ENCODE results near the gene ATAD1.

DNA sequence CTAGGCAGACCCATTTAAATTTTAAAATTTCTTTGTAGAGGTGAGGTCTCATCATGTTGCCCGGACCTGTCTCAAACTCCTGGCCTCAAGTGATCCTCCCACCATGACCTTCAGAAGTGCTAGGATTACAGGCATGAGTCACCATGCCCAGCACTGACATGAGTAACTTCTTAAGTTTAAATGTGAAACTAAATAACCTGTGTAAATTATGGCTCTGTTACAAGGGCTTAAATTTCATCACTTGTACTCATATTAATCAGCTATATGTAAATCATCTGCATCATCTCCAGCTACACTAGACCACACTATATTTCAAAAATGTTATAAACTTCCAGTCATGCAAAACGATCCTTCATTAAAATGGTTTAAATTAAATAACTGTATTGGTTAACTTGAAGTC, 56.1 kb downstream of the ATAD1 start:
- TF ChIP-seq, protein P1, sequence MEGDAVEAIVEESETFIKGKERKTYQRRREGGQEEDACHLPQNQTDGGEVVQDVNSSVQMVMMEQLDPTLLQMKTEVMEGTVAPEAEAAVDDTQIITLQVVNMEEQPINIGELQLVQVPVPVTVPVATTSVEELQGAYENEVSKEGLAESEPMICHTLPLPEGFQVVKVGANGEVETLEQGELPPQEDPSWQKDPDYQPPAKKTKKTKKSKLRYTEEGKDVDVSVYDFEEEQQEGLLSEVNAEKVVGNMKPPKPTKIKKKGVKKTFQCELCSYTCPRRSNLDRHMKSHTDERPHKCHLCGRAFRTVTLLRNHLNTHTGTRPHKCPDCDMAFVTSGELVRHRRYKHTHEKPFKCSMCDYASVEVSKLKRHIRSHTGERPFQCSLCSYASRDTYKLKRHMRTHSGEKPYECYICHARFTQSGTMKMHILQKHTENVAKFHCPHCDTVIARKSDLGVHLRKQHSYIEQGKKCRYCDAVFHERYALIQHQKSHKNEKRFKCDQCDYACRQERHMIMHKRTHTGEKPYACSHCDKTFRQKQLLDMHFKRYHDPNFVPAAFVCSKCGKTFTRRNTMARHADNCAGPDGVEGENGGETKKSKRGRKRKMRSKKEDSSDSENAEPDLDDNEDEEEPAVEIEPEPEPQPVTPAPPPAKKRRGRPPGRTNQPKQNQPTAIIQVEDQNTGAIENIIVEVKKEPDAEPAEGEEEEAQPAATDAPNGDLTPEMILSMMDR (conservative IDR thresholded peaks at IDR 0.05; ENCODE audit: low read depth, low read length) = no peak
- no peak for TF ChIP-seq EZH2phosphoT487 (IDR thresholded peaks at IDR 0.05; ENCODE audit: borderline replicate concordance, low read length)

Measured in PC-3 (cell line).